HCT116 (cell line): ENCODE data around the gene PTCH2. TPM values are rescaled to one million over a fixed set of nuclear protein-coding genes. Genes with fewer than 3 reads are reported as not detected.

Source experiments
- ATAC-seq: fragments of 200-7000 bp; cut with Tn5 transposase; 2 replicates; pipeline ENCODE4 v1.9.1; 2020; ENCODE audit warnings: mild to moderate bottlenecking, moderate library complexity
- BruUV-seq: library from RNA; stranded (reverse); fragments of 400-500 nt; replicated peaks from 2 replicates; lab custom pipeline; 2021; lab: Mats Ljungman, UMichigan
- CTCF ChIA-PET: fragments of 300-600 bp; sonication (Branson Sonifier 250); formaldehyde crosslinking; loops from one replicate; lab custom pipeline; 2021; ENCODE audit warnings: antibody characterized with exemption; lab: Charles Lee
- POLR2A ChIA-PET: fragments of 300-600, 350-600 bp; sonication (Branson Sonifier 250); formaldehyde crosslinking; loops from one replicate; lab custom pipeline; 2021; ENCODE audit warnings: antibody characterized with exemption; lab: Charles Lee
- RAD21 ChIA-PET, 2 experiments: fragments of 300-600 bp; sonication (Branson Sonifier 250); formaldehyde crosslinking; loops; one replicate each; lab custom pipeline; 2023; ENCODE audit warnings: low total read pairs in 2 of 2; ENCODE audit not compliant: uncharacterized antibody in 2 of 2, unreplicated experiment in 2 of 2, low non-redundant PET in 1 of 2; lab: Charles Lee
- DNase-seq: peaks from one replicate; pipeline ENCODE4 v3.0.0-alpha.2; 2010; ENCODE audit warnings: low read depth, low spot score
- H2AFZ ChIP-seq: fragments of 200-600 bp; shearing (Covaris generic), sonication (generic); 2 replicates; pipeline ENCODE4 v1.6.1; 2017; ENCODE audit warnings: low read depth, mixed run types, mixed read lengths, antibody characterized with exemption, low read length; ENCODE audit not compliant: poor library complexity, severe bottlenecking
- H3K27ac ChIP-seq: 2 replicates; pipeline ENCODE4 v1.5.1; 2012; ENCODE audit warnings: low read depth, low read length
- H3K27me3 ChIP-seq: fragments of 200-600 bp; sonication (generic); 2 replicates; pipeline ENCODE4 v1.6.1; 2016; ENCODE audit warnings: mixed run types, low read length, mixed read lengths; ENCODE audit not compliant: insufficient read depth
- H3K36me3 ChIP-seq, 2 experiments: fragments of 200-500 bp in 1 of 2; fragments of 200-600 bp in 1 of 2; sonication (Bioruptor generic) in 1 of 2; sonication (generic) in 1 of 2; 2 replicates each; pipeline versions ENCODE4 v1.5.1 to v1.6.1; 2014 to 2016; ENCODE audit warnings: low read length in 2 of 2, inconsistent platforms in 1 of 2, mixed read lengths in 1 of 2, mixed run types in 1 of 2; ENCODE audit not compliant: insufficient read depth in 2 of 2, control insufficient read depth in 1 of 2
- H3K4me1 ChIP-seq, 2 experiments: fragments of 200-600 bp in 1 of 2; sonication (generic) in 1 of 2; 2 replicates each; pipeline versions ENCODE4 v1.5.1 to v1.6.1; 2012 to 2017; ENCODE audit warnings: low read length in 2 of 2, inconsistent platforms in 1 of 2, mild to moderate bottlenecking in 1 of 2, mixed read lengths in 1 of 2, mixed run types in 1 of 2, moderate library complexity in 1 of 2; ENCODE audit not compliant: insufficient read depth in 2 of 2, control insufficient read depth in 1 of 2
- H3K4me2 ChIP-seq: fragments of 200-600 bp; sonication (generic); 2 replicates; pipeline ENCODE4 v1.6.1; 2017; ENCODE audit warnings: mixed run types, low read length, mixed read lengths
- H3K4me3 ChIP-seq, 2 experiments: fragments of 200-600 bp in 1 of 2; sonication (generic) in 1 of 2; replicated peaks in 1 of 2; 2 replicates each; pipeline ENCODE4 v1.5.1; 2011 to 2016; ENCODE audit warnings: low read length in 2 of 2, control low read depth in 1 of 2, low read depth in 1 of 2, mild to moderate bottlenecking in 1 of 2, mixed read lengths in 1 of 2, mixed run types in 1 of 2
- H3K79me2 ChIP-seq: fragments of 200-600 bp; sonication (generic); 2 replicates; pipeline ENCODE4 v1.6.1; 2017; ENCODE audit warnings: mild to moderate bottlenecking, mixed run types, low read length, moderate library complexity, mixed read lengths; ENCODE audit not compliant: insufficient read depth
- H3K9ac ChIP-seq: fragments of 200-600 bp; sonication (generic); 2 replicates; pipeline ENCODE4 v1.6.1; 2016; ENCODE audit warnings: low read length, mixed read lengths
- H3K9me2 ChIP-seq: fragments of 200-600 bp; sonication (generic), shearing (Covaris generic); 2 replicates; pipeline ENCODE4 v1.6.1; 2017; ENCODE audit warnings: mixed run types, mild to moderate bottlenecking, moderate library complexity; ENCODE audit not compliant: insufficient read depth
- H3K9me3 ChIP-seq, 2 experiments: fragments of 200-500 bp in 1 of 2; fragments of 200-600 bp in 1 of 2; sonication (Bioruptor generic) in 1 of 2; sonication (generic) in 1 of 2; 2 replicates each; pipeline ENCODE4 v1.6.1; 2014 to 2017; ENCODE audit warnings: low read length in 2 of 2, mixed read lengths in 2 of 2, inconsistent platforms in 1 of 2, low read depth in 1 of 2, mild to moderate bottlenecking in 1 of 2, mixed run types in 1 of 2, moderate library complexity in 1 of 2; ENCODE audit not compliant: control insufficient read depth in 1 of 2, insufficient read depth in 1 of 2
- H4K20me1 ChIP-seq: fragments of 200-600 bp; sonication (generic), shearing (Covaris generic); 2 replicates; pipeline ENCODE4 v1.6.1; 2017; ENCODE audit warnings: mixed run types, mild to moderate bottlenecking, moderate library complexity; ENCODE audit not compliant: insufficient read depth
- CBX3 ChIP-seq: IDR thresholded peaks from 2 replicates; pipeline ENCODE4 v1.6.1; 2012; ENCODE audit warnings: low read depth
- EGR1 ChIP-seq: IDR thresholded peaks from 2 replicates; pipeline ENCODE4 v1.6.1; 2012; ENCODE audit warnings: low read depth
- JUND ChIP-seq: IDR thresholded peaks from 2 replicates; pipeline ENCODE4 v1.6.1; 2012
- POLR2A ChIP-seq: IDR thresholded peaks from 2 replicates; pipeline ENCODE4 v1.7.0; 2011; ENCODE audit warnings: borderline replicate concordance; ENCODE audit not compliant: insufficient read depth, insufficient read length; ENCODE audit errors: extremely low read depth
- SRF ChIP-seq: IDR thresholded peaks from 2 replicates; pipeline ENCODE4 v1.6.1; 2012; ENCODE audit warnings: low read depth
- TCF7L2 ChIP-seq: IDR thresholded peaks from 2 replicates; pipeline ENCODE4 v1.7.0; 2011; ENCODE audit warnings: borderline replicate concordance, inconsistent platforms; ENCODE audit not compliant: insufficient read depth, insufficient read length; ENCODE audit errors: extremely low read depth
- YY1 ChIP-seq: IDR thresholded peaks from 2 replicates; pipeline ENCODE4 v1.6.1; 2011; ENCODE audit warnings: low read length, low read depth, moderate library complexity, mild to moderate bottlenecking; ENCODE audit not compliant: insufficient replicate concordance; ENCODE audit errors: extremely low read depth
- ZFX ChIP-seq: fragments of 450-650 bp; IDR thresholded peaks from 2 replicates; pipeline ENCODE4 v1.6.1; 2017
- ZNF274 ChIP-seq: fragments of 200-500 bp; sonication (Bioruptor generic); IDR thresholded peaks from 2 replicates; pipeline ENCODE4 v1.6.1; 2014; ENCODE audit warnings: mild to moderate bottlenecking, low read depth, low read length, inconsistent platforms
- intact Hi-C: fragments of 100-400 bp; cut with micrococcal nuclease; formaldehyde crosslinking; loops from 2 replicates; pipeline ENCODE4 v1.10.0; 2022
- total RNA-seq: library from RNA; stranded (reverse); gene quantifications from one replicate; pipeline ENCODE4 v1.2.1, GENCODE V29; 2021; ENCODE audit not compliant: unreplicated experiment
- TF ChIP-seq, protein P1 (sequence below): IDR thresholded peaks from 2 replicates; pipeline ENCODE4 v1.6.1; 2012; ENCODE audit warnings: low read depth
- TF ChIP-seq, protein P2 (sequence below): IDR thresholded peaks from 2 replicates; pipeline ENCODE4 v1.6.1; 2012

PTCH2 gene
- total RNA-seq, 1 experiment from 2014 or later = 1.3 TPM

DNA sequence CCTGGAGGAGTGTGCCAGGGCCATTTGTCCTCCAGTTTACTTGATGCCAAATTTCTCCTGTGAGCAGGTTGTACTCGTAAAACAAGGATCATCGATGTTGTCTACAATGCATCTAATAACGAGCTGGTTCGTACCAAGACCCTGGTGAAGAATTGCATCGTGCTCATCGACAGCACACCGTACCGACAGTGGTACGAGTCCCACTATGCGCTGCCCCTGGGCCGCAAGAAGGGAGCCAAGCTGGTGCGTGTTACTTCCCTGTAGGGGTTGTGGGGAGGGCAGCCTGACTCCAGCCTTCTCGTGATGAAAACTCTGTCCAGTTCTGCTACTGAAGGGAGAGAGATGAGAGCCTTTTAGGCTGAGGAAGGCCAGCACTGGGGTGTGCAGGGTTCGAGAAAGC is 65.5 kb downstream of the PTCH2 start:
- ChIA-PET CTCF (no interaction called here), RAD21 (no interaction called here), POLR2A (interaction anchor here (1.0 kb wide), 1 partner anchor 11 kb away, joined by 4 read pairs; no protein-coding TSS in a partner anchor)
- peaks cover 43% of the 10 kb centered on the region for H3K79me2 ChIP-seq
- no peak for DNase-seq
- H3K4me3 ChIP-seq = peak overlapping the region; percentile 92 to 99
- H3K36me3 ChIP-seq = peaks cover 28 to 49% of the 10 kb centered on the region in 2 experiments
- no peak for ATAC-seq
- no peaks in the 10 kb centered on the region for H3K27me3 ChIP-seq
- H3K27ac ChIP-seq = peak overlapping the region; percentile 86
- no peaks in the 10 kb centered on the region for H3K9me2 ChIP-seq
- H4K20me1 ChIP-seq = peaks cover 18% of the 10 kb centered on the region; the same call in 1 of the 2 replicates
- TF ChIP-seq EGR1 (no peak), ZNF274 (no peak), SRF (no peak), ZFX (no peak), TCF7L2 (no peak), JUND (no peak), CBX3 (no peak), YY1 (no peak), POLR2A (no peak)
- TF ChIP-seq, protein P1, sequence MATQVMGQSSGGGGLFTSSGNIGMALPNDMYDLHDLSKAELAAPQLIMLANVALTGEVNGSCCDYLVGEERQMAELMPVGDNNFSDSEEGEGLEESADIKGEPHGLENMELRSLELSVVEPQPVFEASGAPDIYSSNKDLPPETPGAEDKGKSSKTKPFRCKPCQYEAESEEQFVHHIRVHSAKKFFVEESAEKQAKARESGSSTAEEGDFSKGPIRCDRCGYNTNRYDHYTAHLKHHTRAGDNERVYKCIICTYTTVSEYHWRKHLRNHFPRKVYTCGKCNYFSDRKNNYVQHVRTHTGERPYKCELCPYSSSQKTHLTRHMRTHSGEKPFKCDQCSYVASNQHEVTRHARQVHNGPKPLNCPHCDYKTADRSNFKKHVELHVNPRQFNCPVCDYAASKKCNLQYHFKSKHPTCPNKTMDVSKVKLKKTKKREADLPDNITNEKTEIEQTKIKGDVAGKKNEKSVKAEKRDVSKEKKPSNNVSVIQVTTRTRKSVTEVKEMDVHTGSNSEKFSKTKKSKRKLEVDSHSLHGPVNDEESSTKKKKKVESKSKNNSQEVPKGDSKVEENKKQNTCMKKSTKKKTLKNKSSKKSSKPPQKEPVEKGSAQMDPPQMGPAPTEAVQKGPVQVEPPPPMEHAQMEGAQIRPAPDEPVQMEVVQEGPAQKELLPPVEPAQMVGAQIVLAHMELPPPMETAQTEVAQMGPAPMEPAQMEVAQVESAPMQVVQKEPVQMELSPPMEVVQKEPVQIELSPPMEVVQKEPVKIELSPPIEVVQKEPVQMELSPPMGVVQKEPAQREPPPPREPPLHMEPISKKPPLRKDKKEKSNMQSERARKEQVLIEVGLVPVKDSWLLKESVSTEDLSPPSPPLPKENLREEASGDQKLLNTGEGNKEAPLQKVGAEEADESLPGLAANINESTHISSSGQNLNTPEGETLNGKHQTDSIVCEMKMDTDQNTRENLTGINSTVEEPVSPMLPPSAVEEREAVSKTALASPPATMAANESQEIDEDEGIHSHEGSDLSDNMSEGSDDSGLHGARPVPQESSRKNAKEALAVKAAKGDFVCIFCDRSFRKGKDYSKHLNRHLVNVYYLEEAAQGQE = no peak
- TF ChIP-seq, protein P2, sequence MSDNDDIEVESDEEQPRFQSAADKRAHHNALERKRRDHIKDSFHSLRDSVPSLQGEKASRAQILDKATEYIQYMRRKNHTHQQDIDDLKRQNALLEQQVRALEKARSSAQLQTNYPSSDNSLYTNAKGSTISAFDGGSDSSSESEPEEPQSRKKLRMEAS = no peak
- no peaks in the 10 kb centered on the region for H3K9me3 ChIP-seq
- no TSS peak for BruUV-seq
- peak overlapping the region; percentile 100 for H3K9ac ChIP-seq
- H2AFZ ChIP-seq = no peak overlapping the region
- peaks cover 10 to 24% of the 10 kb centered on the region in 2 experiments for H3K4me1 ChIP-seq
- H3K4me2 ChIP-seq = peak overlapping the region; percentile 99
- intact Hi-C loops = no loop called here
